Brain microvascular endothelial cell (primary cell): ENCODE measurements around the gene YEATS4.
A peak's percentile ranks its signal among the peaks of the same experiment; 100 is the strongest.

Source experiments
- DNase-seq: peaks from one replicate; pipeline ENCODE4 v3.0.0-alpha.2; 2020
- H3K27ac ChIP-seq: fragments of 250-450 bp; sonication (Bioruptor Pico); 2 replicates; pipeline ENCODE4 v1.5.1; 2020; ENCODE audit warnings: mild to moderate bottlenecking, moderate library complexity
- H3K27me3 ChIP-seq: fragments of 250-450 bp; sonication (Bioruptor Pico); replicated peaks from 2 replicates; pipeline ENCODE4 v1.5.1; 2020; ENCODE audit warnings: mild to moderate bottlenecking
- H3K36me3 ChIP-seq: fragments of 250-450 bp; sonication (Bioruptor Pico); replicated peaks from 2 replicates; pipeline ENCODE4 v1.5.1; 2020; ENCODE audit warnings: mild to moderate bottlenecking
- H3K4me3 ChIP-seq: 2 replicates; pipeline ENCODE4 v1.5.1; 2011; ENCODE audit warnings: low read depth, mild to moderate bottlenecking, control low read depth, low read length, moderate library complexity
- CTCF ChIP-seq: IDR thresholded peaks from 2 replicates; pipeline ENCODE4 v1.5.1; 2011; ENCODE audit warnings: low read depth, mild to moderate bottlenecking, moderate library complexity, low read length, control low read depth, inconsistent platforms; ENCODE audit errors: missing control alignments
- in situ Hi-C: cut with HindIII; loops from 2 replicates; pipeline ENCODE4 v1.10.0; 2017; ENCODE audit warnings: low sequenced_read_pairs, low pct_ligation_motif_present

The YEATS4 gene

DNA sequence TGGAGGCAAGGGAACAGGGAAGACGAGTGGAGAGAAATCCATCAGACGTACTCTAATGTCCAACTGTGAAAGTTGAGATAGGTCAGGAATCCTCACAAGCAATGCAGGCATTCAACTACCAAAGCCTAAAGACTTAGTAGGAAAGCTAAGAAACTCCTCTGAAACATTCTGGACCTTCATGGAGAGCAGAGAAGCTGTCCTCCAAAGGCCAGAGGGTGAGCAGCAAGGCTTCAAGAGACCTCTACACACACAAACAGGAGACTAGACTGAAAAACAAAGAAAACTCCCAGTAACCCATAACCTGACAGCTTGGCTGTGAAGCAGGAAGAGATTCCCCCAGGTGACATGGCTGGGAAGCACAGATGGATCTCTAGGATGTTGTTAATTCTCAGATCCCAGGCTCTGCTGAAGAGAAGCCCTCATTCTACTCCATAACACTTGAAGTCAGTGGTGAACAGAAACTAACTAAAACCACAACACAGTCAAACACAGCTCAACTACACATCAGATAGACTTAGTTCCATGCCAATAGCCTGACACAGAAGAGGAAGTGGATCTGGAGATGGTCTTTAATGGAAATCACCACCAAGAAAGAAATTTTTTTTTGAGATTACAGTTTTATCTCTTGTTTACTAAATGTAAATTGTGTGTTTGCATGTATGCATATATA is 34.6 kb upstream of the YEATS4 start:
- DNase-seq = no peak
- in situ Hi-C loops = no loop called here
- H3K36me3 ChIP-seq = no peaks in the 10 kb centered on the region
- TF ChIP-seq CTCF = no peak
- no peak overlapping the region for H3K4me3 ChIP-seq
- H3K27me3 ChIP-seq = peaks cover 20% of the 10 kb centered on the region
- H3K27ac ChIP-seq = no peak overlapping the region

- Histone ChIP-seq H3K27me3 (peaks cover 40% of the 10 kb centered on the region), H3K4me3 (no peak overlapping the region), H3K36me3 (no peaks in the 10 kb centered on the region), H3K27ac (no peak overlapping the region)
- TF ChIP-seq CTCF = no peak
- in situ Hi-C loops = no loop called here
- no peak for DNase-seq
Observed at GRCh38 chr12:69328426-69328825, 31.1 kb upstream of the YEATS4 start.

- peaks cover 46% of the 10 kb centered on the region for H3K27me3 ChIP-seq
- H3K36me3 ChIP-seq = no peaks in the 10 kb centered on the region
- DNase-seq = no peak
- no peak overlapping the region for H3K4me3 ChIP-seq
- in situ Hi-C loops = no loop called here
- H3K27ac ChIP-seq = no peak overlapping the region
- TF ChIP-seq CTCF = no peak
Observed at GRCh38 chr12:69329669-69330428, 29.7 kb upstream of the YEATS4 start.

DNA sequence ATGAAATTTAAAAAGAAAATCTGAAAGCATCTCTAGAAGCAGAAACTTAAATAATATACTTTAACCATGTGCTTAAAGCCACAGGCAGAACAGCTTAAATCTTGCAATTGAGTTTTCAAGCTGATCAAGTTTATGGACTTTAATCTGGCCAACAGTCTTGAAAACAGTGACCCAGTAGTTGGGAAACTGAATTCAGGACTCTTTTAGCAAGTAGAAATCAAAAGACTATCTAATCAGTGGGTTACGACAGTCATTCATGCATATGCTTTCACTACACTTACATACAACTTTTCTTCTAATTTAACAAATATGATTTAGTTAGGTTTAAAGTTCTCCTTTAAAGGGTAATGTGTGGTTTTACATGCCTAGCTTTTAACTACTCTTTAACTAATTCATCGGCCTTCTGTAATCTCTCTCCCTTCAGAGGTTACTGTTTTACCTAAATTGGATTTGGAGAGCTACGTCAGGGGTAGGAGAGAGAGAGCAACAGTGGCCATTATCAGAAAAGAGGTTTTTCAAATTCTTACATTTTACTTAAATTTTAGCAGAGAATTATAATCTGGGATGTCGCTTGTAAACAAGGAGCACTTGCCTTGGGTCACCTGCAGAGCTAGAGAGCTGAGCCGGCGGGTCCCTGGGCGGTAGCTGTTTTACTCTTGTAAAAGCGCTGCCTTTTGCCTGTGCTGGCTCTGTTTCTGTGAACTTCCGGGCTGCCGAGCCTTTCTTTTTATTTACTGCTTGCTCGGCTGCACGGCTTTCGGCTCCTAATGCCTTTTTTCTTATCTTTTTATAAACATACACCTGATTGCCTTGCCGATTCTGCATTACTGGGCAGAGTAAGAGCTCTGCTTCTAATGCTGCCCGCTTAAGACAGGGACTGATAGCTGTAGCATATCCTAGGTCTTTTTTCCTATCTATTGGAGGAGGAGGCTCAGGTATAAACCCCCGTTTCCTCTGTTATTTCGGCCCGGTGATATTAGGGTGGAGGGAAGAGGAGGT is 28.8 kb upstream of the YEATS4 start:
- Histone ChIP-seq H3K27me3 (peaks cover 46% of the 10 kb centered on the region), H3K4me3 (peak overlapping the region; percentile 42), H3K36me3 (no peaks in the 10 kb centered on the region), H3K27ac (no peak overlapping the region)
- in situ Hi-C loops = no loop called here
- no peak for TF ChIP-seq CTCF
- no peak for DNase-seq

GRCh38 chr12:69331519-69331908 is 28.0 kb upstream of the YEATS4 start:
- no peak overlapping the region for H3K27ac ChIP-seq
- no peak for DNase-seq

More at GRCh38 chr12:69331519-69331908, 28.0 kb upstream of the YEATS4 start:
- Histone ChIP-seq H3K4me3 (peak overlapping the region; percentile 42), H3K36me3 (no peaks in the 10 kb centered on the region), H3K27me3 (peaks cover 46% of the 10 kb centered on the region)
- in situ Hi-C loops = no loop called here
- TF ChIP-seq CTCF = no peak
